ENCODE measurements around the gene SDK1.

SDK1 gene

GRCh38 chr7:3464900-3465622 lies 164.0 kb downstream of the SDK1 start:
- no peak for DNase-seq

GRCh38 chr7:3466261-3466660 lies 165.2 kb downstream of the SDK1 start:
- no peak for DNase-seq

GRCh38 chr7:3469641-3470040 lies 168.6 kb downstream of the SDK1 start:
- DNase-seq = no peak

GRCh38 chr7:3480197-3480596 lies 179.1 kb downstream of the SDK1 start:
- DNase-seq = no peak

GRCh38 chr7:3481435-3481834 lies 180.4 kb downstream of the SDK1 start:
- no peak for DNase-seq

GRCh38 chr7:3482147-3482921 lies 181.3 kb downstream of the SDK1 start:
- DNase-seq = peak; percentile 34

GRCh38 chr7:3486841-3487240 lies 185.8 kb downstream of the SDK1 start:
- DNase-seq = no peak

- DNase-seq = no peak
Measured at GRCh38 chr7:3488829-3489228, 187.8 kb downstream of the SDK1 start.

GRCh38 chr7:3493499-3493898 lies 192.4 kb downstream of the SDK1 start:
- DNase-seq = no peak

- no peak for DNase-seq
Measured at GRCh38 chr7:3494947-3495346, 193.9 kb downstream of the SDK1 start.

GRCh38 chr7:3495530-3495929 lies 194.5 kb downstream of the SDK1 start:
- DNase-seq = no peak

GRCh38 chr7:3495954-3496353 lies 194.9 kb downstream of the SDK1 start:
- no peak for DNase-seq

- DNase-seq = no peak
Measured at GRCh38 chr7:3497796-3498195, 196.7 kb downstream of the SDK1 start.

GRCh38 chr7:3501671-3502070 lies 200.6 kb downstream of the SDK1 start:
- no peak for DNase-seq

- no peak for DNase-seq
Measured at GRCh38 chr7:3504384-3504783, 203.3 kb downstream of the SDK1 start.

GRCh38 chr7:3510101-3511020 lies 209.3 kb downstream of the SDK1 start:
- DNase-seq = no peak

- no peak for DNase-seq
Measured at GRCh38 chr7:3517344-3517743, 216.3 kb downstream of the SDK1 start.

- no peak for DNase-seq
Measured at GRCh38 chr7:3518546-3518945, 217.5 kb downstream of the SDK1 start.

- peak; percentile 68 for DNase-seq
Measured at GRCh38 chr7:3520206-3520605, 219.2 kb downstream of the SDK1 start.

- DNase-seq = no peak
Measured at GRCh38 chr7:3527496-3528124, 226.6 kb downstream of the SDK1 start.

- no peak for DNase-seq
Measured at GRCh38 chr7:3533040-3533439, 232.0 kb downstream of the SDK1 start.

- no peak for DNase-seq
Measured at GRCh38 chr7:3537210-3537875, 236.3 kb downstream of the SDK1 start.
